Heart left ventricle (tissue), 16 donors: ENCODE results near the gene MET. TPM values are rescaled to one million over a fixed set of nuclear protein-coding genes. Genes with fewer than 3 reads are reported as not detected.
A peak's percentile ranks its signal among the peaks of the same experiment; 100 is the strongest.

Experiments used
- ATAC-seq, 4 donors: fragments of 200-7000 bp; cut with Tn5 transposase; one replicate each; pipeline ENCODE4 v1.9.1; 2020 to 2022; ENCODE audit warnings: moderate library complexity in 4 of 4, mild to moderate bottlenecking in 3 of 4, moderate number of reproducible peaks in 1 of 4
- DNase-seq, 5 donors: peaks; one replicate each; pipeline ENCODE4 v3.0.0-alpha.2; 2020
- H3K27ac ChIP-seq, 12 donors: fragments of 200-600 bp; sonication (generic) in 4 of 12; one replicate each; pipeline versions ENCODE4 v1.5.0 to v1.8.0; 2016 to 2022; ENCODE audit warnings: mild to moderate bottlenecking in 2 of 12
- H3K27me3 ChIP-seq, 9 donors: fragments of 200-600 bp; sonication (generic) in 2 of 9; one replicate each; pipeline versions ENCODE4 v1.5.1 to v1.8.0; 2016 to 2022; ENCODE audit warnings: mild to moderate bottlenecking in 3 of 9
- H3K36me3 ChIP-seq, 9 donors: fragments of 200-600 bp; sonication (generic) in 2 of 9; one replicate each; pipeline versions ENCODE4 v1.5.0 to v1.8.0; 2018 to 2022; ENCODE audit warnings: mild to moderate bottlenecking in 2 of 9
- H3K4me1 ChIP-seq, 12 donors: fragments of 200-600 bp; sonication (generic) in 4 of 12; one replicate each; pipeline versions ENCODE4 v1.5.0 to v1.8.0; 2016 to 2022; ENCODE audit warnings: mild to moderate bottlenecking in 3 of 12
- H3K4me3 ChIP-seq, 12 donors: fragments of 200-600 bp; sonication (generic) in 4 of 12; one replicate each; pipeline versions ENCODE4 v1.5.0 to v1.8.0; 2017 to 2022; ENCODE audit warnings: mild to moderate bottlenecking in 9 of 12, moderate library complexity in 4 of 12
- H3K9me3 ChIP-seq, 12 donors: fragments of 200-600 bp; sonication (generic) in 4 of 12; one replicate each; pipeline versions ENCODE4 v1.5.0 to v1.8.0; 2016 to 2022; ENCODE audit warnings: mild to moderate bottlenecking in 1 of 12
- CTCF ChIP-seq, 12 donors: fragments of 200-600 bp; sonication (generic) in 4 of 12; IDR thresholded peaks; one replicate each; pipeline versions ENCODE4 v1.5.0 to v1.8.0; 2018 to 2022; ENCODE audit warnings: antibody characterized with exemption in 12 of 12, mild to moderate bottlenecking in 5 of 12
- POLR2A ChIP-seq, 2 donors: fragments of 450-650 bp; IDR thresholded peaks; one replicate each; pipeline ENCODE4 v1.6.1; 2017; ENCODE audit warnings: antibody characterized with exemption in 2 of 2, mild to moderate bottlenecking in 2 of 2, moderate library complexity in 2 of 2
- WGBS, 4 donors: extraction: QIAGEN DNeasy Blood & Tissue Kit in 2 of 4; methylation state at CpG; one replicate each; pipeline versions ENCODE4 v1.1.5 to v1.1.7; 2013 to 2018; 5-methylcytosine and 5-hydroxymethylcytosine counted together
- intact Hi-C, 10 donors: fragments of 100-400 bp; cut with DNase I; formaldehyde crosslinking; loops; one replicate each; pipeline versions ENCODE4 v1.11.1 to v1.14.2; 2022
- polyA plus RNA-seq, 2 donors: library from polyadenylated mRNA; stranded (reverse); fragments of 200-250 nt; gene quantifications; one replicate each; pipeline ENCODE4 v1.2.3, GENCODE V29; 2013
- total RNA-seq, 9 donors: library from RNA; depleted of rRNA in 2 of 9; stranded (reverse); fragments of >200 nt in 2 of 9; fragmentation: NEBNext Ultra II Directional in 3 of 9; extraction: Animal tissue kit (Norgen Biotek cat#: 25700) in 3 of 9; gene quantifications; one replicate each; pipeline versions ENCODE4 v1.1.0 to v1.2.4, GENCODE V29; 2016 to 2023
- donor health status: ischemic (EF 13 %, LVEDD 7.1; RV severe dilation, severe dysfunction).
- donor health status: healthy with polysubstance abuse.
- donor health status: DM: no; HTN: yes; CAD: no.
- donor health status: DM: no; HTN: no; CAD: no.
- donor health status: ischemic (EF 25% LVEDD 6.9; RV normal size, moderate dysfunction).
- donor health status: ischemic (EF 25% LVEDD 5.7; RV mildly dilated, moderate dysfunction).
- donor health status: healthy.
- donor health status: DM: yes; HTN: yes; CAD: no.
- donor health status: ischemic (EF 35%, LVEDD 5.7; RV mildly dilated, moderate dysfunction).
- donor health status: nonischemic (EF 11% LVEDD 7.7; RV severe dilation, severe dysfunction).
- donor health status: DM: yes; HTN: yes; CAD: no.
- donor health status: PGD.
- donor health status: ischemic (EF 29% LVEDD 5.4; RV normal size, mild dysfunction).
- donor health status: nonischemic (EF 23%, LVEDD 6.1; RV moderate dilation, normal function).

The MET gene
- total and polyA plus RNA-seq, 11 donors: 2.4 to 29.7 (median 14.3) TPM

- TF ChIP-seq CTCF (IDR thresholded peaks at IDR 0.05): no peak
- no peak for TF ChIP-seq POLR2A (IDR thresholded peaks at IDR 0.05)
- WGBS, 4 donors: 61 to 82% (median 75%) methylated on average over 4 of the region's 4 CpGs
- Histone ChIP-seq H3K4me3 (no peak overlapping the region), H3K27me3 (no peaks in the 10 kb centered on the region), H3K9me3 (peaks cover 0 to 3% (median 0%) of the 10 kb centered on the region in 12 donors), H3K27ac (no peak overlapping the region), H3K36me3 (no peaks in the 10 kb centered on the region), H3K4me1 (peaks cover 0 to 14% (median 0%) of the 10 kb centered on the region in 12 donors)
- DNase-seq (no peak), ATAC-seq (peak in 1 of 4 donors; percentile 60)
- intact Hi-C loops: loop anchor here in 1 of 10 donors (10.0 kb wide), 1 partner anchor 69 kb away; no protein-coding TSS in a partner anchor
These were observed 8.3 kb upstream of the MET start for GRCh38 chr7:116663744-116664143.

- Histone ChIP-seq H3K4me3 (no peak overlapping the region), H3K4me1 (peaks cover 0 to 16% (median 0%) of the 10 kb centered on the region in 12 donors), H3K36me3 (no peaks in the 10 kb centered on the region), H3K27me3 (peaks cover 0 to 3% (median 0%) of the 10 kb centered on the region in 9 donors), H3K27ac (no peak overlapping the region), H3K9me3 (peaks cover 0 to under 1% (median 0%) of the 10 kb centered on the region in 12 donors)
- DNase-seq (no peak), ATAC-seq (no peak)
- no peak for TF ChIP-seq POLR2A (IDR thresholded peaks at IDR 0.05)
- TF ChIP-seq CTCF (IDR thresholded peaks at IDR 0.05): no peak
- WGBS, 4 donors: 44 to 56% (median 50%) methylated on average over 2 of the region's 2 CpGs
- intact Hi-C loops: loop anchor here in 2 of 10 donors (5.0 to 10.0 kb wide), 2 partner anchors 68 to 71 kb away; no protein-coding TSS in a partner anchor
These were observed 6.5 kb upstream of the MET start for GRCh38 chr7:116665332-116665996.

GRCh38 chr7:116669769-116670168 lies 2.2 kb upstream of the MET start:
- intact Hi-C loops: loop anchor here (2.0 to 10.0 kb wide), 8 partner anchors 72 to 141 kb away; no protein-coding TSS in a partner anchor
- no peaks in the 10 kb centered on the region for H3K36me3 ChIP-seq
- no peak for DNase-seq
- H3K9me3 ChIP-seq: no peaks in the 10 kb centered on the region
- peaks cover 0 to 36% (median 8%) of the 10 kb centered on the region in 12 donors for H3K4me1 ChIP-seq
- no peak for TF ChIP-seq CTCF (IDR thresholded peaks at IDR 0.05)
- TF ChIP-seq POLR2A (IDR thresholded peaks at IDR 0.05): no peak
- WGBS, 4 donors: 59 to 73% (median 69%) methylated on average over 1 of the region's 1 CpG
- no peak overlapping the region for H3K4me3 ChIP-seq
- H3K27ac ChIP-seq: no peak overlapping the region
- no peak for ATAC-seq
- H3K27me3 ChIP-seq: peaks cover 0 to 22% (median 0%) of the 10 kb centered on the region in 9 donors

- 79 to 86% (median 84%) methylated on average over 3 of the region's 3 CpGs for WGBS, 4 donors
These were observed 1.5 kb upstream of the MET start for GRCh38 chr7:116670409-116671015.

More at GRCh38 chr7:116670409-116671015, 1.5 kb upstream of the MET start:
- no peak for DNase-seq
- no peak for ATAC-seq
- intact Hi-C loops: loop anchor here (2.0 to 5.0 kb wide), 6 partner anchors 78 to 140 kb away; no protein-coding TSS in a partner anchor
- H3K4me1 ChIP-seq: peaks cover 0 to 36% (median 8%) of the 10 kb centered on the region in 12 donors
- peaks cover 0 to 22% (median 0%) of the 10 kb centered on the region in 9 donors for H3K27me3 ChIP-seq
- no peaks in the 10 kb centered on the region for H3K36me3 ChIP-seq
- no peak overlapping the region for H3K27ac ChIP-seq
- no peak overlapping the region for H3K4me3 ChIP-seq
- TF ChIP-seq POLR2A (IDR thresholded peaks at IDR 0.05) (no peak), CTCF (IDR thresholded peaks at IDR 0.05) (no peak)
- H3K9me3 ChIP-seq: no peaks in the 10 kb centered on the region
